CD1c-positive myeloid dendritic cell (primary cell): Measurements from ENCODE around the gene RAB3C.
"Not testable (repeated sequence)": the region's sequence is repeated elsewhere in the genome, so short reads cannot be mapped to it uniquely, and the experiment has no call there.

Source experiments
- DNase-seq: peaks from one replicate; pipeline ENCODE4 v3.0.0-alpha.2; 2016; ENCODE audit errors: extremely low spot score

Gene RAB3C, protein sequence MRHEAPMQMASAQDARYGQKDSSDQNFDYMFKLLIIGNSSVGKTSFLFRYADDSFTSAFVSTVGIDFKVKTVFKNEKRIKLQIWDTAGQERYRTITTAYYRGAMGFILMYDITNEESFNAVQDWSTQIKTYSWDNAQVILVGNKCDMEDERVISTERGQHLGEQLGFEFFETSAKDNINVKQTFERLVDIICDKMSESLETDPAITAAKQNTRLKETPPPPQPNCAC

DNA sequence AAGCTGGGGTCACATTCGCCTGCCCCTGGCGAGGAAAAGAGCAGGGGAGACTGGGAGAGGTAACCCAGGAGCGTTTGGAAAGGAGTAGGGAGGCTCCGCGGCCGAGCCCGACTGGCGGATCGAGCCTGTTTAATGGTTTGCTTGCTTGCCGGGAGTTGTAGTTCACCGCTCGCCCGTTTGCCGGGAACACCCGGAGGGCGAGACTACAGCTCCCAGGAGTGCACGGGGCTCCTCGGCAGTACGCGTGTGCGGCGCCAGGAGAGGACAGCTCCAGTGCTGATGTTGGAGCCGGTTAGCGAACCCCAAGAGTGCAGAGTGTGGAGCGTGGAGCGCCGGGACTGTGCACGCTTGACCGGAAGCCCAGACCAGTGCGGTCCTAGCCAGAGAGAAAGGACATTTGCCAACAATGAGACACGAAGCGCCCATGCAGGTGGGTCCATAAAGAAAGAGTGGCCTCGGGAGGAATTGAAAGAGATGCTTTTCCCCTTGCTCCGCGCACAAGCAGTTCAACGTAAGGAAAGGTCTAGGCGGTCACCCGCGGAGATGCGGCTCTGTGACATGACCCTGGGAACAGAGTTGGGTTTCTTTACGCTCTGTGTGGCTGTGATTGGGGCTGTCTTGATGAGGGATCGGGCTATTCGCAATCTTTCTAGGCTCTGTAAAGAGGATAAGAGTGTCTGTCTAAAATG lies at the start of gene RAB3C:
TSS of gene RAB3C (plus strand) at position 273 of the 689 bp plus-strand sequence. CDS start at position 407, 134 bp downstream.
- DNase-seq = peak; percentile 94

DNA sequence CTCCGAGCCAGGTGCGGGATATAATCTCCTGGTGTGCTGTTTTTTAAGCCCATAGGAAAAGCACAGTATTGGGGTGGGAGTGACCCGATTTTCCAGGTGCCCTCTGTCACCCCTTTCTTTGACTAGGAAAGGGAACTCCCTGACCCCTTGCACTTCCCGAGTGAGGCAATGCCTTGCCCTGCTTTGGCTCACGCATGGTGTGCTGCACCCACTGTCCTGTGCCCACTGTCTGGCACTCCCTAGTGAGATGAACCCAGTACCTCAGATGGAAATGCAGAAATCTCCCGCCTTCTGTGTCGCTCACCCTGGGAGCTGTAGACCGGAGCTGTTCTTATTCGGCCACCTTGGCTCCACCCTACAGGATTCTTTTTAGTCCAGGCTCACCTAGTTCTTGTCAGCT lies 40.9 kb upstream of the RAB3C start:
- not testable (repeated sequence) for DNase-seq

- no peak for DNase-seq
These were observed 40.2 kb upstream of the RAB3C start for GRCh38 chr5:58542709-58543108.

- DNase-seq = peak; percentile 43
These were observed 39.2 kb upstream of the RAB3C start for GRCh38 chr5:58543723-58544122.

DNA sequence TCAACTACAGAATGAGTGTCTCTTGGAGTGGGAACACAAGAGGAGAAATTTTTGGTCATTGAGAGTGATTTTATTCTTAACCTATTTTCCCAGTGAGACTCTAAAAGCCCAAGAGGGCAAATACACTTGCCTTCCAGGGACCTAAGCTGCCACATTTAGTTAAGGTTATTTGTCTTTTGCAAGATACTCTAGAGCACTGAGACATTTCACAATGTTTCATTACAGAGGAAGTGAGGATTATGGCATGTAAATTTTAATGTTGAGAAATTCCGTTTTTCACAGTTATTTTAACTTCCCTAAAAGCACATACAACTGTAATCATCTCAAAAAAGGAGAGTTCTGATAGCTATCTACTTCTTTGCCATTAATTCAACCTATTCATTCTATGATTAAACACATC lies 38.7 kb upstream of the RAB3C start:
- DNase-seq = peak; percentile 92

DNA sequence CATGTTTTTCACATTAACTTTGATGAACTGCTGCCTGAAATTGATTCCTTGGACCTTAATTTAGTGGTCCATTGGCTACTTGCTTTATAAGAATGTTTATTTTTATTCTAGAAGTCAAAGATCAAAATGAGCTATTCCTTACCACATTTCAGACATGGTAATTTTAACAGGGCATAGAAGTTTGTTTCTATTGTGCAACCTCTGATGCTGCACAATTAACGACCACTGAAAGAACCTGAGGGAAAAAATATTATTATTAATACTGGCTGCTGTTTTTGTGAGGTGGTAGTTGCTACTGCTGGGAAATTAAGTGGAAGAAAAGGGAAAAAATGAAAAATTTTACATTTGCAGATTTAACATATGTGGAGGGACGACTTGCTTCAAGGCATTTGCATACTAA lies 37.9 kb upstream of the RAB3C start:
- no peak for DNase-seq

- peak; percentile 73 for DNase-seq
These were observed 37.0 kb upstream of the RAB3C start for GRCh38 chr5:58545912-58546311.

DNA sequence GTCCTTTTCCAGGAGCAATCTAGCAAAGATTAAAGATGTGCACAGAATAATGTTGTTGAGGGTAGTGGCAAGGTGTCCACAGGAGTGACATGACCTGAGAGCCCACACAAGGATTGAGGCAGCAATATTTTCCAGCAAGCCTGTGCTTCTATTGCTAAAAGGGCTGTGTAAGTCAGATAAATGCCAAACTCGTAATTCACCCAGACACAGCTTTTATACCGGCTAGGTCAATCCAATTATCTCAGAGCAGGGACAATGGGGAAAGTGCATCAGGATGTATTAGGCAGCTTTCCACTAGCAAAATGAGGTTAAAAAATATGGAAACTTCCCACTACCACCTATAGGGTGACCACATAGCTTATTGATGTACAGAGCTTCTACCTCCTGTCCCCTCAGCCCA lies 34.8 kb upstream of the RAB3C start:
- no peak for DNase-seq

- no peak for DNase-seq
These were observed 31.4 kb upstream of the RAB3C start for GRCh38 chr5:58551492-58551891.

GRCh38 chr5:58557665-58558338 lies 25.1 kb upstream of the RAB3C start:
- DNase-seq = not testable (repeated sequence)

- not testable (repeated sequence) for DNase-seq
These were observed 19.7 kb upstream of the RAB3C start for GRCh38 chr5:58563016-58563700.

DNA sequence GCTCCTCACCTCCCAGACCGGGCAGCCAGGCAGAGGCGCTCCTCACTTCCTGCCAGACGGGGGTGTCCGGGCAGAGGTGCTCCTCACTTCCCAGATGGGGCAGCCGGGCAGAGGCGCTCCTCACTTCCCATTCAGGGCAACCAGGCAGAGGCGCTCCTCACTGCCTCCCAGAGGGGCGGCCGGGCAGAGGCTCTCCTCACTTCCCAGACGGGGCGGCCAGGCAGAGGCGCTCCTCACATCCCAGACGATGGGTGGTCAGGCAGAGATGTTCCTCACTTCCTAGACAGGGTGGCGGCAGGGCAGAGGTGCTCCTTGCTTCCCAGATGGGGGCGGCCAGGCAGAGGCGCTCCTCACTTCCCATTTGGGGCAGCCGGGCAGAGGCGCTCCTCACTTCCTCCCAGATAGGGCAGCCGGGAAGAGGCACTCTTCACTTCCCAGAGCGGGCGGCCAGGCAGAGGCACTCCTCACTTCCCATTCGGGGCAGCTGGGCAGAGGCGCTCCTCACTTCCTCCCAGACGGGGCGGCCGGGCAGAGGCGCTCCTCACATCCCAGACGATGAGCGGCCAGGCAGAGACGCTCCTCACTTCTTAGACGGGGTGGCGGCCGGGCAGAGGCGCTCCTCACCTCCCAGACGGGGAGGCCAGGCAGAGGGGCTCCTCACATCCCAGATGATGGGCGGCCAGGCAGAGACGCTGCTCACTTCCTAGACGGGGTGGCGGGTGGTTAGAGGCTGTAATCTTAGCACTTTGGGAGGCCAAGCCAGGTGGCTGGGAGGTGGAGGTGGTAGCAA lies 18.6 kb upstream of the RAB3C start:
- not testable (repeated sequence) for DNase-seq

DNA sequence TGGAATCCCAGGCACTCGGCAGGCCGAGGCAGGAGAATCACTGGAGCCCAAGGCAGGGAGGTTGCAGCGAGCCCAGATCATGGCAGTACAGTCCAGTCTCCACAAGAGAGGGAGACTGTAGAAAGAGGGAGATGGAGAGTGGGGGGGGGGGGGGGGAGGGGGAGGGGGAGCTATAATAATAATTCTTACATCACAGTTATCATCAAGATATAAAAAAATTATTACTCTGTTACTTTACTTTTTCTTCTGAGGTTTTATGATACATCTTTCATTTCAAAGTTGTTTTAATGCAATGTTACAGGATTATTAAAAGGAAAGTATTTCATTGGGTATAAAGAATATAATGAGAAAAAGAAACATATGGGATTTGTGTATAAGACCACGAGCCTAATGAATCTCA lies 17.8 kb upstream of the RAB3C start:
- DNase-seq = no peak

DNA sequence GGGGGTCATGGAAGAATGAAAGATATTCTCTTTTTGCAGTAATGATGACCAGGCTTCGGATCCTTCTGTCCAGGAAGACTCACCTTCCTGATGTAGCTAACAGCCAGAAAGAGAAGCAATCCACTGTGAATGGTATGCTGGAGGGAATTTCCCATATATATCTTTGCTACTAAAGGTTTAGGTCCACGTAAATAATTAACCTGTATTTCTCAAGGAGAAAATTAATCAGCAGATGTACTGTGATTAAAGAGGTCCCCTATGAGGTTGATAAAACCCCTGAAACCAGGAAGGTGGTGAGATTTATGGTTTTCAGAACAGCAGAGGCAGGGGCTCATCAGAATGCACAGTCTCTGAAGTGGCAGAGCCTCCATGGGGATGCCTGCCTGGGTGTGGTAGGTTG lies 11.4 kb upstream of the RAB3C start:
- no peak for DNase-seq

- not testable (repeated sequence) for DNase-seq
These were observed 9.9 kb upstream of the RAB3C start for GRCh38 chr5:58572973-58573372.

- no peak for DNase-seq
These were observed 3.1 kb upstream of the RAB3C start for GRCh38 chr5:58579781-58580180.

DNA sequence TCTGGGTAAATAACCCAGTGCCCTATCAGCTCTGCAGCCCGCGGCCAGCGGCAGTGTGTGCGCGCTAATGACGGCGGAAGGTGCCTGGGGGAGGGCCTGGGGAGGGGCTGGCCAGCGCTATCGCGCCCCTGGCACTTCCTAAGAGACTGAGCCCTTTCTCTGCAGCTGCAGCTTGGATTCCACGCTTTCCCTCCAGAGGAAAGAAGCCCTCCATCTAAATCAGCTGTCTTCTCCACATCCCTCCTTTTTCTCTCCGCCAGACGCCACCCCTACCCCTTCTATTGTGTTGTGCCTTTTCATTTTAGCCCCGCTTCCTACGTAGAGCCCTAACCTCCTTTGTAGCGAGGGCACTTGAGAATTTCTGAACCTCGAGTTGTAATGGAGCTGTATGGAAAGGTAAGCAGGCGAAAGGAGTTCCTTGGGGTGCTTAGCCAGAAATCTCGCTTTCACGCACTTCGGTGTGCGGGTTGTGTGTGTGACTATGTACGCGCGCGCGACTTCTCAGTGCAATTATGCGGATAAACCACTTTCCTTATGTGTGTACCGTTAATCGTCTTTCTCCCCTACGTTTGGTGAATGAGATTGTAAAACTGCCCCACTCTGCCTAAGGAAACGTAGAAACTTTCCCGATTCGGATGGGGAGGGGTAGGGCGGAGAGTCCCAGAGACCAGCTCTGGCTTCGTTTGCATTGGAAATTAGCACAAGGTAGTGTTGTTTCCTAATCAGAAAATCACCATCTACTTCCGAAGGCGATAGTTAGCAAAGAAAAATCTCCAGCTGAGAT lies 664 bp upstream of the RAB3C start:
- DNase-seq = peak; percentile 8

GRCh38 chr5:58595952-58596351 lies 13.1 kb downstream of the RAB3C start:
- DNase-seq = no peak

DNA sequence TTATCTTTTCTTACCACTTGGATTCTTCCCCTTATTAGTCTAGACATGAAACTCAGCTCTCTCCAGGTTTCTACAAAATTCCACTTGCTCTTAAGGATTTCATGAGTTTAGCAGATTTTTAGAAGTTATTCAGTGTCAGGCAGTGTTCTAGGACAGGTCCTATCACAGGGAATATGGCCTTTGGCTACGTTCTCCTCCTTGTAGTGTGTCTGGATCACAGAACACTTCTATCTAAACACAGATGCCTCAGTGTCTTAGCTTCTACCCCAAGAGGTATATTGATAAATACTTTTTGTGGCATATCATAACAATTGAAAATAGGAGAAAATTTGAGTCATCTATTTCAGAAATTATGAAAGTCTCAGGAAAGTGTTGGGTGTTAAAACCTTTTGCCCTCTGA lies 15.6 kb downstream of the RAB3C start:
- no peak for DNase-seq

DNA sequence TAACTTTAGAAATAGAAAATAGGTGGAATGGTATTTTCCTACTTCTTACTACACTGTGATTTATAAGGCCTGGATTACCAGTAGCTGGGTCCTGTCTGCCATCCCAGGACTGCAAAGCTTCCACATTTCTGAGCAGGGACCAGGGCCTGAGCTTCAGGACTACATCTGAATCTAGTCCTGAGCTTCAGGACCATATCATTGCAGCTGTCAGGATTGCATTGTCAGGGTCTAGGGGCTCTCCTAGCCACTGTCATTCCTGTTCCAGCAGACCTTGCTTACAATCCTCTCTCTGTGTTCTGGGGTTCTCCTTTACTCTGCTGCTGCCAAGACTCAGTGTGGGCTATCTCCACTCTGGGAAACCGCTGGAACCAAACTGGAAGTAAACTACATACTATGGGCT lies 16.3 kb downstream of the RAB3C start:
- DNase-seq = no peak

DNA sequence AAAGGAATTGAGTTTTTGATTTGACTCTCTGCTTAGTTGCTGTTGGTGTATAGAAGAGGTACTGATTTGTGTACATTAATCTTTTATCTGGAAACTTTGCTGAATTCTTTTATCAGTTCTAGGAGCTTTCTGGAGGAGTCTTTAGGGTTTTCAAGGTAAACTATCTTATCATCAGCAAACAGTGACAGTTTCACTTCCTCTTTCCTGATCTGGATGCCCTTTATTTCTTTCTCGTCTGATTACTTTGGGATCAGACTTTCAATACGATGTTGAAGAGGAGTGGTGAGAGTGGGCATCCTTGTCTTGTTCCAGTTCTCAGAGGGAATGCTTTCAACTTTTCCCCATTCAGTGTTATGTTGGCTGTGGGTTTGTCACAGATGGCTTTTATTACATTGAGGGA lies 17.7 kb downstream of the RAB3C start:
- peak; percentile 27 for DNase-seq
